K562 (cell line): Measurements from ENCODE around the gene ARHGAP25.

Experiments
- BCL6 ChIP-seq: fragments of 250-450 bp; sonication (Bioruptor Pico); IDR thresholded peaks from 2 replicates; pipeline ENCODE4 v1.4.0; 2020
- TAF15 ChIP-seq: fragments of 200-400 bp; formaldehyde crosslinking; IDR thresholded peaks from 2 replicates; pipeline ENCODE4 v1.6.1; 2017; ENCODE audit warnings: mild to moderate bottlenecking, low read depth, low read length, moderate library complexity

- no peak for TF ChIP-seq TAF15
- TF ChIP-seq BCL6 (CRISPR knock-in tag) = no peak
Observed at GRCh38 chr2:68687018-68687417, 47.6 kb upstream of the ARHGAP25 start.
